IMR-90 (cell line): ENCODE measurements around the gene SAMD5. TPM values are rescaled to one million over a fixed set of nuclear protein-coding genes. Genes with fewer than 3 reads are reported as not detected.

ENCODE experiments used
- ATAC-seq: fragments of 200-7000 bp; cut with Tn5 transposase; 2 replicates; pipeline ENCODE4 v1.9.1; 2020; ENCODE audit warnings: low read depth, mild to moderate bottlenecking, moderate library complexity
- BruUV-seq: library from RNA; stranded (reverse); fragments of 400-500 nt; replicated peaks from 2 replicates; lab custom pipeline; 2021; lab: Mats Ljungman, UMichigan
- CTCF ChIA-PET: fragments of 300-600 bp; formaldehyde crosslinking; extraction: SDS; loops from one replicate; lab custom pipeline; 2021; ENCODE audit warnings: antibody characterized with exemption; lab: Yijun Ruan, JAX
- POLR2A ChIA-PET: fragments of 300-600 bp; sonication (Branson Sonifier 250); formaldehyde crosslinking; loops from one replicate; lab custom pipeline; 2022; ENCODE audit warnings: antibody characterized with exemption; ENCODE audit not compliant: unreplicated experiment; lab: Charles Lee
- DNase-seq: peaks from one replicate; pipeline ENCODE4 v3.0.0; 2013
- H2AFZ ChIP-seq: replicated peaks from 2 replicates; pipeline ENCODE3; 2013; ENCODE audit warnings: low read length, mild to moderate bottlenecking; ENCODE audit not compliant: poor library complexity
- H2AK5ac ChIP-seq: 2 replicates; pipeline ENCODE4 v1.6.1; 2013; ENCODE audit warnings: low read depth, low read length, inconsistent platforms
- H2AK9ac ChIP-seq: replicated peaks from 2 replicates; pipeline ENCODE3; 2013; ENCODE audit warnings: mild to moderate bottlenecking, low read depth, low read length, moderate library complexity; ENCODE audit not compliant: poor library complexity
- H2BK120ac ChIP-seq: 2 replicates; pipeline ENCODE4 v1.6.1; 2013; ENCODE audit warnings: low read depth, low read length, inconsistent platforms
- H2BK15ac ChIP-seq: 3 replicates; pipeline ENCODE4 v1.6.1; 2013; ENCODE audit warnings: low read depth, low read length, inconsistent platforms
- H2BK20ac ChIP-seq: 2 replicates; pipeline ENCODE4 v1.6.1; 2013; ENCODE audit warnings: low read depth, mild to moderate bottlenecking, inconsistent platforms, low read length, moderate library complexity
- H2BK5ac ChIP-seq: 2 replicates; pipeline ENCODE4 v1.6.1; 2013; ENCODE audit warnings: mild to moderate bottlenecking, low read depth, low read length, inconsistent platforms; ENCODE audit not compliant: poor library complexity, severe bottlenecking
- H3K14ac ChIP-seq: replicated peaks from 2 replicates; pipeline ENCODE4 v1.6.1; 2013; ENCODE audit warnings: low read depth, low read length, inconsistent platforms
- H3K18ac ChIP-seq: 2 replicates; pipeline ENCODE4 v1.6.1; 2013; ENCODE audit warnings: low read depth, low read length, control low read depth
- H3K23ac ChIP-seq: 2 replicates; pipeline ENCODE4 v1.6.1; 2013; ENCODE audit warnings: low read depth, low read length, inconsistent platforms
- H3K27ac ChIP-seq: 2 replicates; pipeline ENCODE4 v1.5.1; 2013; ENCODE audit warnings: mild to moderate bottlenecking, control low read depth, low read length; ENCODE audit not compliant: insufficient read depth
- H3K27me3 ChIP-seq: 2 replicates; pipeline ENCODE4 v1.6.1; 2013; ENCODE audit warnings: low read length; ENCODE audit not compliant: control insufficient read depth, insufficient read depth
- H3K36me3 ChIP-seq: 2 replicates; pipeline ENCODE4 v1.6.1; 2013; ENCODE audit warnings: low read length, mixed read lengths; ENCODE audit not compliant: control insufficient read depth, insufficient read depth
- H3K4ac ChIP-seq: 2 replicates; pipeline ENCODE4 v1.6.1; 2013; ENCODE audit warnings: low read depth, low read length, inconsistent platforms
- H3K4me1 ChIP-seq: 2 replicates; pipeline ENCODE4 v1.6.1; 2013; ENCODE audit warnings: low read length, mixed read lengths; ENCODE audit not compliant: control insufficient read depth, insufficient read depth
- H3K4me2 ChIP-seq: 2 replicates; pipeline ENCODE4 v1.6.1; 2013; ENCODE audit warnings: low read depth, mild to moderate bottlenecking, control low read depth, low read length, moderate library complexity
- H3K4me3 ChIP-seq: 2 replicates; pipeline ENCODE4 v1.5.1; 2013; ENCODE audit warnings: low read depth, mild to moderate bottlenecking, control low read depth, low read length, moderate library complexity; ENCODE audit not compliant: insufficient read depth
- H3K56ac ChIP-seq: 2 replicates; pipeline ENCODE4 v1.6.1; 2013; ENCODE audit warnings: low read length, inconsistent platforms; ENCODE audit not compliant: insufficient read depth; ENCODE audit errors: extremely low read depth
- H3K79me1 ChIP-seq, 2 experiments: 2 replicates each; pipeline ENCODE4 v1.6.1; 2013; ENCODE audit warnings: low read length in 2 of 2, inconsistent platforms in 1 of 2, low read depth in 1 of 2
- H3K9ac ChIP-seq: 2 replicates; pipeline ENCODE4 v1.6.1; 2013; ENCODE audit warnings: low read depth, low read length, control low read depth
- H3K9me1 ChIP-seq: 2 replicates; pipeline ENCODE4 v1.6.1; 2013; ENCODE audit warnings: low read length, inconsistent platforms; ENCODE audit not compliant: insufficient read depth
- H3K9me3 ChIP-seq: 2 replicates; pipeline ENCODE4 v1.6.1; 2013; ENCODE audit warnings: low read length; ENCODE audit not compliant: control insufficient read depth, insufficient read depth
- H4K20me1 ChIP-seq: 2 replicates; pipeline ENCODE4 v1.6.1; 2013; ENCODE audit warnings: low read length, inconsistent platforms; ENCODE audit not compliant: insufficient read depth
- H4K5ac ChIP-seq: 2 replicates; pipeline ENCODE4 v1.6.1; 2013; ENCODE audit warnings: mild to moderate bottlenecking, low read depth, low read length, control low read depth
- H4K8ac ChIP-seq, 2 experiments: 2 replicates each; pipeline ENCODE4 v1.6.1; 2013; ENCODE audit warnings: low read depth in 2 of 2, low read length in 2 of 2, control low read depth in 1 of 2, inconsistent platforms in 1 of 2
- H4K91ac ChIP-seq: 2 replicates; pipeline ENCODE4 v1.6.1; 2013; ENCODE audit warnings: low read depth, low read length, inconsistent platforms; ENCODE audit not compliant: insufficient read depth
- BHLHE40 ChIP-seq: fragments of 150-350 bp; IDR thresholded peaks from 2 replicates; pipeline ENCODE4 v1.6.1; 2016; ENCODE audit warnings: mild to moderate bottlenecking, low read depth, low read length
- CEBPB ChIP-seq: IDR thresholded peaks from 2 replicates; pipeline ENCODE4 v1.6.1; 2012; ENCODE audit warnings: low read depth, low read length, improper control_type of control experiment
- CHD1 ChIP-seq: IDR thresholded peaks from 2 replicates; pipeline ENCODE4 v1.6.1; 2012; ENCODE audit warnings: low read depth, low read length, improper control_type of control experiment
- ELK1 ChIP-seq: fragments of 150-350 bp; IDR thresholded peaks from 2 replicates; pipeline ENCODE4 v1.6.1; 2016; ENCODE audit warnings: low read depth, mild to moderate bottlenecking, low read length, moderate library complexity, borderline replicate concordance
- FOS ChIP-seq: fragments of 150-350 bp; IDR thresholded peaks from 2 replicates; pipeline ENCODE4 v1.6.1; 2016; ENCODE audit warnings: low read depth, low read length
- MAFK ChIP-seq: IDR thresholded peaks from 2 replicates; pipeline ENCODE4 v1.6.1; 2012; ENCODE audit warnings: low read depth, low read length, improper control_type of control experiment
- MAZ ChIP-seq: IDR thresholded peaks from 2 replicates; pipeline ENCODE4 v1.6.1; 2012; ENCODE audit warnings: low read depth, mild to moderate bottlenecking, low read length, improper control_type of control experiment, moderate library complexity, borderline replicate concordance
- POLR2A ChIP-seq: IDR thresholded peaks from 2 replicates; pipeline ENCODE4 v1.6.1; 2012; ENCODE audit warnings: mild to moderate bottlenecking, low read depth, low read length
- RCOR1 ChIP-seq: IDR thresholded peaks from 2 replicates; pipeline ENCODE4 v1.6.1; 2012; ENCODE audit warnings: mild to moderate bottlenecking, low read length, improper control_type of control experiment; ENCODE audit not compliant: insufficient replicate concordance
- RFX5 ChIP-seq: IDR thresholded peaks from 2 replicates; pipeline ENCODE4 v1.8.0; 2012; ENCODE audit warnings: low read depth, mild to moderate bottlenecking, low read length, moderate library complexity
- SMC3 ChIP-seq: fragments of 150-350 bp; IDR thresholded peaks from 2 replicates; pipeline ENCODE4 v1.6.1; 2016; ENCODE audit warnings: low read depth, mild to moderate bottlenecking, antibody characterized with exemption, low read length, moderate library complexity
- USF2 ChIP-seq: fragments of 150-350 bp; IDR thresholded peaks from 2 replicates; pipeline ENCODE4 v1.6.1; 2017; ENCODE audit warnings: mild to moderate bottlenecking, antibody characterized with exemption, low read length, low read depth
- WGBS, 2 experiments: methylation state at CpG; one replicate each; pipeline versions ENCODE4 v1.1.5 to v1.1.7; 2013; ENCODE audit warnings: missing lambda C conversion rate in 2 of 2; ENCODE audit not compliant: insufficient read length in 1 of 2; ENCODE audit errors: extremely low coverage in 2 of 2; 5-methylcytosine and 5-hydroxymethylcytosine counted together
- dilution Hi-C: fragments of 300-500 bp; cut with HindIII; formaldehyde crosslinking; loops from one replicate; pipeline ENCODE4 v1.14.3; 2018; ENCODE audit warnings: low sequenced_read_pairs; ENCODE audit not compliant: unreplicated experiment
- in situ Hi-C: fragments of 300-500 bp; cut with MboI; formaldehyde crosslinking; loops from 3 replicates; pipeline ENCODE4 v1.14.3; 2019; ENCODE audit warnings: low sequenced_read_pairs, inconsistent platforms, mixed read lengths
- intact Hi-C: fragments of 100-400 bp; cut with micrococcal nuclease; formaldehyde crosslinking; loops from 2 replicates; pipeline ENCODE4 v1.10.0; 2022
- polyA plus RNA-seq, 3 experiments: library from polyadenylated mRNA; depleted of rRNA; stranded (reverse); fragments of >200 nt; gene quantifications; 2 replicates each; pipeline ENCODE4 v1.2.3, GENCODE V29; 2012; ENCODE audit warnings: low replicate concordance in 1 of 3
- total RNA-seq: library from RNA; depleted of rRNA; stranded (reverse); fragments of >200 nt; gene quantifications from 2 replicates; pipeline ENCODE4 v1.2.3, GENCODE V29; 2012
- TF ChIP-seq, protein P1 (sequence below): conservative IDR thresholded peaks from 2 replicates; pipeline ENCODE4 v1.5.1; 2012; ENCODE audit warnings: mild to moderate bottlenecking, low read depth, low read length, improper control_type of control experiment

Gene SAMD5
- total and polyA plus RNA-seq, 2 of the 4 experiments (the other 2 are of a cell fraction), result 1.0 to 1.6 TPM

DNA sequence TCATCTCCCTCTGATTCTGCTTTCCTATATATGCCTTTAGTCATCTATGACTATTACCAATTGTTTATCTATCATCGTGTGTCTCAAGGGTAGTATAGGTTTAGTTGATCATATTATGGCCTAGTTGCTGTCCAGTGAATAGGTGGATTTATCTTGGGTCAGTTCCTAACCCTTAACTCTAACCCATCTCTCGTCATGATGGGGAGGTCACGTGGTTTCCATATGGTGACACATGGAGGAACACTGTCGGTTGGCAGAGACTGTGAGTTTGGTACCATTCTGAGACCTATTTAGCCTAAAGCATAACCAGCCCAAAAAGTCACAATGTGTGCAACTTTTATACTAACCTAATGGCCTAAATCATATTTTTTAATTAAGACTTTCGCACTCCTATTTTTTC is 103.5 kb downstream of the SAMD5 start:
- no peak overlapping the region for H3K27ac ChIP-seq
- no peak overlapping the region for H2BK20ac ChIP-seq
- no peak overlapping the region; the same call in 1 of the 2 replicates for H2AK5ac ChIP-seq
- dilution Hi-C loops, result no loop called here
- H3K4me3 ChIP-seq, result no peak overlapping the region
- CTCF ChIA-PET, result no interaction called here
- no peak overlapping the region for H3K14ac ChIP-seq
- no peak overlapping the region for H3K18ac ChIP-seq
- no peak overlapping the region for H2AFZ ChIP-seq
- no peak for DNase-seq
- TF ChIP-seq, protein P1, sequence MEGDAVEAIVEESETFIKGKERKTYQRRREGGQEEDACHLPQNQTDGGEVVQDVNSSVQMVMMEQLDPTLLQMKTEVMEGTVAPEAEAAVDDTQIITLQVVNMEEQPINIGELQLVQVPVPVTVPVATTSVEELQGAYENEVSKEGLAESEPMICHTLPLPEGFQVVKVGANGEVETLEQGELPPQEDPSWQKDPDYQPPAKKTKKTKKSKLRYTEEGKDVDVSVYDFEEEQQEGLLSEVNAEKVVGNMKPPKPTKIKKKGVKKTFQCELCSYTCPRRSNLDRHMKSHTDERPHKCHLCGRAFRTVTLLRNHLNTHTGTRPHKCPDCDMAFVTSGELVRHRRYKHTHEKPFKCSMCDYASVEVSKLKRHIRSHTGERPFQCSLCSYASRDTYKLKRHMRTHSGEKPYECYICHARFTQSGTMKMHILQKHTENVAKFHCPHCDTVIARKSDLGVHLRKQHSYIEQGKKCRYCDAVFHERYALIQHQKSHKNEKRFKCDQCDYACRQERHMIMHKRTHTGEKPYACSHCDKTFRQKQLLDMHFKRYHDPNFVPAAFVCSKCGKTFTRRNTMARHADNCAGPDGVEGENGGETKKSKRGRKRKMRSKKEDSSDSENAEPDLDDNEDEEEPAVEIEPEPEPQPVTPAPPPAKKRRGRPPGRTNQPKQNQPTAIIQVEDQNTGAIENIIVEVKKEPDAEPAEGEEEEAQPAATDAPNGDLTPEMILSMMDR, result no peak
- no peak for TF ChIP-seq CEBPB
- TF ChIP-seq POLR2A, result no peak
- no peak for TF ChIP-seq ELK1
- no peak for TF ChIP-seq MAFK
- TF ChIP-seq FOS, result no peak
- no peak for TF ChIP-seq CHD1
- TF ChIP-seq SMC3, result no peak
- TF ChIP-seq RFX5, result no peak
- no peak for TF ChIP-seq RCOR1
- no peak for TF ChIP-seq USF2
- no peak for TF ChIP-seq BHLHE40
- TF ChIP-seq MAZ, result no peak
- no peak overlapping the region for H4K8ac ChIP-seq
- BruUV-seq, result no TSS peak
- no peaks in the 10 kb centered on the region for H3K36me3 ChIP-seq
- no peak overlapping the region for H3K4me2 ChIP-seq
- H3K9ac ChIP-seq, result no peak overlapping the region
- H3K9me3 ChIP-seq, result no peaks in the 10 kb centered on the region
- H4K91ac ChIP-seq, result no peak overlapping the region
- no peaks in the 10 kb centered on the region for H3K79me1 ChIP-seq
- POLR2A ChIA-PET, result no interaction called here
- H2BK5ac ChIP-seq, result no peak overlapping the region
- 0 out of 2 replicates have a peak overlapping the region, but pooled peaks have one; percentile 9 for H3K4ac ChIP-seq
- H4K5ac ChIP-seq, result no peak overlapping the region
- H3K23ac ChIP-seq, result no peak overlapping the region
- H3K9me1 ChIP-seq, result no peaks in the 10 kb centered on the region
- no peak overlapping the region for H3K56ac ChIP-seq
- H3K4me1 ChIP-seq, result peaks cover 4% of the 10 kb centered on the region
- in situ Hi-C loops, result no loop called here
- no peaks in the 10 kb centered on the region; the same call in 1 of the 2 replicates for H3K27me3 ChIP-seq
- no peak for ATAC-seq
- WGBS, 2 experiments, result 100% methylated on average over 1 of the region's 5 CpGs; no CpG with 5 or more reads in 1 of the 2 experiments
- intact Hi-C loops, result no loop called here
- no peaks in the 10 kb centered on the region for H4K20me1 ChIP-seq
- no peak overlapping the region; the same call in 1 of the 2 replicates for H2BK120ac ChIP-seq
- no peak overlapping the region for H2AK9ac ChIP-seq
- peak overlapping the region; percentile 76 for H2BK15ac ChIP-seq
